GM12878 (cell line): Measurements from ENCODE around the gene SMPD4. TPM values are rescaled to one million over a fixed set of nuclear protein-coding genes. Genes with fewer than 3 reads are reported as not detected.
A peak's percentile ranks its signal among the peaks of the same experiment; 100 is the strongest.

Source experiments
- ATAC-seq: fragments of 200-7000 bp; cut with Tn5 transposase; 3 replicates; pipeline ENCODE4 v1.9.1; 2020; ENCODE audit warnings: mild to moderate bottlenecking, moderate library complexity
- BruUV-seq: library from RNA; stranded (reverse); fragments of 400-500 nt; replicated peaks from 2 replicates; lab custom pipeline; 2021; lab: Mats Ljungman, UMichigan
- CTCF ChIA-PET: fragments of 300-600 bp; sonication (Branson Sonifier 250); formaldehyde crosslinking; extraction: SDS; loops from one replicate; lab custom pipeline; 2021; ENCODE audit warnings: inconsistent platforms; lab: Yijun Ruan, JAX
- POLR2A ChIA-PET: fragments of 350-600 bp; formaldehyde crosslinking; extraction: SDS; loops from one replicate; lab custom pipeline; 2021; ENCODE audit warnings: inconsistent platforms; lab: Charles Lee
- RAD21 ChIA-PET: fragments of 300-600 bp; sonication (Branson Sonifier 250); formaldehyde crosslinking; loops from one replicate; lab custom pipeline; 2023; ENCODE audit warnings: antibody characterized with exemption; ENCODE audit not compliant: unreplicated experiment; lab: Charles Lee
- SMC1A ChIA-PET: fragments of 300-600 bp; sonication (Branson Sonifier 250); formaldehyde crosslinking; loops from one replicate; lab custom pipeline; 2023; ENCODE audit not compliant: unreplicated experiment, uncharacterized antibody; lab: Charles Lee
- DNase-seq: peaks from one replicate; pipeline ENCODE4 v3.0.0-alpha.2; 2011; ENCODE audit warnings: low read depth, low spot score
- FAIRE-seq: peaks from 3 replicates; lab custom pipeline; 2011; peaks lifted over from hg19 to GRCh38; lab: Jason Lieb, UNC
- H2AFZ ChIP-seq: 2 replicates; pipeline ENCODE4 v1.6.0; 2011; ENCODE audit warnings: low read depth, low read length, control low read depth; ENCODE audit not compliant: control insufficient read depth
- H3K27ac ChIP-seq: 2 replicates; pipeline ENCODE4 v1.5.1; 2011; ENCODE audit warnings: control low read depth; ENCODE audit not compliant: control insufficient read depth, insufficient read depth
- H3K27me3 ChIP-seq, 2 experiments: replicated peaks in 1 of 2; 2 replicates each; pipeline versions ENCODE4 v1.6.0 to v1.6.1; 2011; ENCODE audit warnings: low read length in 1 of 2; ENCODE audit not compliant: control insufficient read depth in 2 of 2, insufficient read depth in 2 of 2
- H3K36me3 ChIP-seq, 2 experiments: 2 replicates each; pipeline ENCODE4 v1.5.1; 2011; ENCODE audit warnings: low read length in 1 of 2; ENCODE audit not compliant: control insufficient read depth in 2 of 2, insufficient read depth in 2 of 2
- H3K4me1 ChIP-seq: 2 replicates; pipeline ENCODE4 v1.6.1; 2011; ENCODE audit warnings: mild to moderate bottlenecking, low read length, moderate library complexity, mixed read lengths; ENCODE audit not compliant: control insufficient read depth, insufficient read depth
- H3K4me2 ChIP-seq: 2 replicates; pipeline ENCODE4 v1.6.0; 2011; ENCODE audit warnings: control low read depth; ENCODE audit not compliant: control insufficient read depth, insufficient read depth
- H3K4me3 ChIP-seq: fragments of 200-600 bp; sonication (generic); 2 replicates; pipeline ENCODE4 v1.5.1; 2016
- H3K79me2 ChIP-seq: 2 replicates; pipeline ENCODE4 v1.6.0; 2011; ENCODE audit warnings: low read length; ENCODE audit not compliant: control insufficient read depth, insufficient read depth
- H3K9ac ChIP-seq: 2 replicates; pipeline ENCODE4 v1.8.0; 2011; ENCODE audit warnings: low read length, control low read depth, mixed read lengths; ENCODE audit not compliant: control insufficient read depth, insufficient read depth
- H3K9me3 ChIP-seq: replicated peaks from 3 replicates; pipeline ENCODE4 v1.5.1; 2011; ENCODE audit warnings: mild to moderate bottlenecking, low read length; ENCODE audit not compliant: control insufficient read depth, insufficient read depth
- H4K20me1 ChIP-seq: 2 replicates; pipeline ENCODE4 v1.6.0; 2011; ENCODE audit not compliant: control insufficient read depth, insufficient read depth
- ATF7 ChIP-seq: fragments of 450-650 bp; IDR thresholded peaks from 2 replicates; pipeline ENCODE4 v1.6.1; 2016; ENCODE audit warnings: low read depth, mild to moderate bottlenecking
- BCL11A ChIP-seq: IDR thresholded peaks from 2 replicates; pipeline ENCODE4 v1.6.1; 2011; ENCODE audit warnings: low read depth, low read length
- EZH2 ChIP-seq: IDR thresholded peaks from 2 replicates; pipeline ENCODE4 v1.6.1; 2012; ENCODE audit warnings: low read depth, mild to moderate bottlenecking, control low read depth, inconsistent platforms, low read length, borderline replicate concordance; ENCODE audit not compliant: control insufficient read depth
- SMARCA5 ChIP-seq: fragments of 450-650 bp; IDR thresholded peaks from 2 replicates; pipeline ENCODE4 v1.6.1; 2017; ENCODE audit warnings: mild to moderate bottlenecking
- SUZ12 ChIP-seq: fragments of 200-600 bp; sonication (generic); IDR thresholded peaks from one replicate; pipeline ENCODE4 v1.6.1; 2018; ENCODE audit warnings: antibody characterized with exemption, mild to moderate bottlenecking; ENCODE audit not compliant: unreplicated experiment
- ZBED1 ChIP-seq: IDR thresholded peaks from 2 replicates; pipeline ENCODE4 v1.6.1; 2016; ENCODE audit warnings: borderline replicate concordance
- WGBS: methylation state at CpG from one replicate; pipeline ENCODE4 v1.1.6; 2016; ENCODE audit warnings: low lambda C conversion rate; ENCODE audit not compliant: insufficient replicate concordance, insufficient coverage; ENCODE audit errors: missing lambda C conversion rate; 5-methylcytosine and 5-hydroxymethylcytosine counted together
- in situ Hi-C: fragments of 300-500 bp; cut with MboI; formaldehyde crosslinking; loops from 9 replicates; pipeline ENCODE4 v1.14.3; 2018; ENCODE audit warnings: mixed read lengths
- intact Hi-C: fragments of 100-400 bp; cut with micrococcal nuclease; formaldehyde crosslinking; loops from one replicate; pipeline ENCODE4 v1.14.2; 2022; ENCODE audit not compliant: unreplicated experiment
- polyA plus RNA-seq, 11 experiments: library from polyadenylated mRNA; depleted of rRNA in 4 of 11; unstranded in 6 of 11; stranded (reverse) in 5 of 11; fragments of >200 nt; fragmentation: Nextera tagmentation in 4 of 11; fragmentation: Illumina TruSeq in 1 of 11; extraction: Ambion mirVana in 4 of 11; extraction: Trizol in 1 of 11; gene quantifications; 1 replicate in 1 of 11; 2 replicates in 10 of 11; pipeline versions ENCODE4 v1.2.1 to v1.2.3, GENCODE V29; 2011 to 2016; ENCODE audit warnings: inconsistent platforms in 2 of 11, missing spikeins in 2 of 11, low read depth in 1 of 11
- total RNA-seq, 4 experiments: library from RNA; depleted of rRNA in 3 of 4; stranded (reverse); fragments of >200 nt in 3 of 4; fragmentation: Illumina TruSeq in 1 of 4; extraction: Trizol in 1 of 4; gene quantifications; 2 replicates each; pipeline versions ENCODE4 v1.2.1 to v1.2.3, GENCODE V29; 2013 to 2021
- TF ChIP-seq, protein P1 (sequence below): IDR thresholded peaks from 2 replicates; pipeline ENCODE4 v1.6.1; 2011; ENCODE audit warnings: low read depth, mild to moderate bottlenecking, low read length, moderate library complexity, borderline replicate concordance; ENCODE audit errors: extremely low read depth

Gene SMPD4
- total and polyA plus RNA-seq, 10 of the 15 experiments (the other 5 are each of a cell fraction or from before 2014, with no cell fraction given): 5.0 to 82.0 (median 45.7) TPM

DNA sequence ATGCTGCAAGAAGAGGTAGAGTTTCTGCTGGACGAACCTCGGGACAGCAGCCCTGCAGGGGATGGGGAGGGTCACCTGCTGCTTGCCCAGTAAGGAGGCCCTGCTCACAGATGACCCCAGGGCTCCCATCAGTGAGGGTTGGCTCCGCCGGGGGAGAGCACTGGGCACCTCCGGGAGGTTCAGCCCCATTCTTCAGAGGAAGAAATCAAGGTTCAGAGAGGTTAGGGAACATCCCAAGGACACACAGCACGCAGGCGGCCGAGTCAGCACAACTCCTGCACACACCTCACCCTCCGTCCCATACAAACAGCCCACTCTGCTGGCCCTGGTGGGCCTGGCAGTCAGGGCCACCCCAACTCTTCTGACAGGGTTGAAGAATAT, 24.8 kb downstream of the SMPD4 start:
- Histone ChIP-seq H3K9ac (no peak overlapping the region), H3K27ac (no peak overlapping the region), H4K20me1 (no peaks in the 10 kb centered on the region), H3K4me3 (no peak overlapping the region), H2AFZ (no peak overlapping the region), H3K4me2 (no peak overlapping the region), H3K79me2 (no peaks in the 10 kb centered on the region), H3K27me3 (no peaks in the 10 kb centered on the region), H3K9me3 (no peaks in the 10 kb centered on the region), H3K36me3 (peaks cover 0 to 22% of the 10 kb centered on the region in 2 experiments; a peak in 2 of 4 replicates), H3K4me1 (peaks cover 18% of the 10 kb centered on the region)
- POLR2A ChIA-PET: no interaction called here
- BruUV-seq: no TSS peak
- SMC1A ChIA-PET: interaction anchor here (1.0 kb wide), 1 partner anchor 176 kb away, joined by 4 read pairs; no protein-coding TSS in a partner anchor
- TF ChIP-seq BCL11A (no peak), SMARCA5 (peak; percentile 49; the same call in 1 of the 2 replicates), ZBED1 (no peak), ATF7 (no peak), EZH2 (no peak), SUZ12 (no peak)
- TF ChIP-seq, protein P1, sequence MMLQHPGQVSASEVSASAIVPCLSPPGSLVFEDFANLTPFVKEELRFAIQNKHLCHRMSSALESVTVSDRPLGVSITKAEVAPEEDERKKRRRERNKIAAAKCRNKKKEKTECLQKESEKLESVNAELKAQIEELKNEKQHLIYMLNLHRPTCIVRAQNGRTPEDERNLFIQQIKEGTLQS: no peak
- in situ Hi-C loops (loop anchor here (5.0 to 10.0 kb wide), 2 partner anchors 181 to 1518 kb away; no protein-coding TSS in a partner anchor), intact Hi-C loops (loop anchor here (1.0 kb wide), 1 partner anchor 176 kb away; no protein-coding TSS in a partner anchor)
- RAD21 ChIA-PET: interaction anchor here (1.4 kb wide), 1 partner anchor 176 kb away, joined by 12 read pairs; no protein-coding TSS in a partner anchor
- 91% methylated on average over 9 of the region's 9 CpGs for WGBS
- ATAC-seq (no peak), DNase-seq (no peak), FAIRE-seq (no peak)
- CTCF ChIA-PET: interaction anchor here (1.4 kb wide), 2 partner anchors 175 to 185 kb away, joined by 4 to 17 read pairs; no protein-coding TSS in a partner anchor
